OCI-LY7 (cell line): Measurements from ENCODE around the gene OPCML. TPM values are rescaled to one million over a fixed set of nuclear protein-coding genes. Genes with fewer than 3 reads are reported as not detected.

Source experiments
- BruUV-seq: library from RNA; stranded (reverse); fragments of 400-500 nt; replicated peaks from 2 replicates; lab custom pipeline; 2021; lab: Mats Ljungman, UMichigan
- CTCF ChIA-PET: fragments of 300-600 bp; sonication (Branson Sonifier 250); formaldehyde crosslinking; loops from one replicate; lab custom pipeline; 2022; ENCODE audit warnings: antibody characterized with exemption; ENCODE audit not compliant: unreplicated experiment; lab: Charles Lee
- POLR2A ChIA-PET: fragments of 300-600 bp; sonication (Branson Sonifier 250); formaldehyde crosslinking; loops from one replicate; lab custom pipeline; 2022; ENCODE audit warnings: antibody characterized with exemption; lab: Charles Lee
- DNase-seq: peaks from one replicate; pipeline ENCODE4 v3.0.0-alpha.2; 2015; ENCODE audit warnings: low spot score
- H2AFZ ChIP-seq: fragments of 200-600 bp; sonication (generic), shearing (Covaris generic); 2 replicates; pipeline ENCODE4 v1.6.1; 2014; ENCODE audit warnings: mild to moderate bottlenecking, antibody characterized with exemption, low read length, moderate library complexity
- H3K27ac ChIP-seq: fragments of 200-600 bp; sonication (generic); 2 replicates; pipeline ENCODE4 v1.5.1; 2014; ENCODE audit warnings: mixed run types, low read depth, mild to moderate bottlenecking, moderate library complexity, low read length, inconsistent platforms; ENCODE audit not compliant: poor library complexity, severe bottlenecking
- H3K36me3 ChIP-seq: fragments of 200-600 bp; sonication (generic); 2 replicates; pipeline ENCODE4 v1.6.1; 2014; ENCODE audit warnings: mild to moderate bottlenecking, antibody characterized with exemption, low read length, moderate library complexity, mixed read lengths; ENCODE audit not compliant: insufficient read depth
- H3K4me1 ChIP-seq: fragments of 200-600 bp; sonication (generic); 2 replicates; pipeline ENCODE4 v1.5.1; 2014; ENCODE audit warnings: mild to moderate bottlenecking, low read length; ENCODE audit not compliant: insufficient read depth, poor library complexity, severe bottlenecking
- H3K4me2 ChIP-seq: fragments of 200-600 bp; sonication (generic); 2 replicates; pipeline ENCODE4 v1.6.1; 2014; ENCODE audit warnings: mild to moderate bottlenecking, low read length
- H3K4me3 ChIP-seq: fragments of 200-600 bp; sonication (generic); 2 replicates; pipeline ENCODE4 v1.5.1; 2014; ENCODE audit warnings: mild to moderate bottlenecking, low read depth, low read length; ENCODE audit not compliant: poor library complexity, severe bottlenecking
- H3K79me2 ChIP-seq: fragments of 200-600 bp; sonication (generic); 2 replicates; pipeline ENCODE4 v1.6.1; 2016; ENCODE audit warnings: low read depth, mild to moderate bottlenecking, low read length, moderate library complexity, mixed read lengths; ENCODE audit not compliant: insufficient read depth
- H3K9me2 ChIP-seq: fragments of 200-600 bp; sonication (generic); 2 replicates; pipeline ENCODE4 v1.6.1; 2016; ENCODE audit warnings: mild to moderate bottlenecking, low read length, mixed read lengths; ENCODE audit not compliant: insufficient read depth
- H3K9me3 ChIP-seq: fragments of 200-600 bp; sonication (generic); 2 replicates; pipeline ENCODE4 v1.6.1; 2014; ENCODE audit warnings: mild to moderate bottlenecking, mixed run types, low read length, mixed read lengths
- H4K20me1 ChIP-seq: fragments of 200-600 bp; sonication (generic); 2 replicates; pipeline ENCODE4 v1.6.1; 2014; ENCODE audit warnings: mild to moderate bottlenecking, antibody characterized with exemption, low read length, moderate library complexity, mixed read lengths; ENCODE audit not compliant: insufficient read depth
- EZH2phosphoT487 ChIP-seq: fragments of 200-600 bp; sonication (generic); IDR thresholded peaks from 2 replicates; pipeline ENCODE4 v1.6.1; 2018; ENCODE audit warnings: low read depth, borderline replicate concordance, mild to moderate bottlenecking, mixed run types, antibody characterized with exemption, low read length, moderate library complexity, mixed read lengths
- intact Hi-C: fragments of 100-400 bp; cut with micrococcal nuclease; formaldehyde crosslinking; loops from one replicate; pipeline ENCODE4 v1.10.0; 2022; ENCODE audit not compliant: unreplicated experiment
- total RNA-seq, 2 experiments: library from RNA; depleted of rRNA in 1 of 2; stranded (reverse); fragments of >200 nt in 1 of 2; shearing (Covaris generic) in 1 of 2; gene quantifications; 2 replicates each; pipeline ENCODE4 v1.2.3, GENCODE V29; 2014 to 2022
- TF ChIP-seq, protein P1 (sequence below): fragments of 200-600 bp; sonication (generic); conservative IDR thresholded peaks from 2 replicates; pipeline ENCODE4 v1.5.1; 2014; ENCODE audit warnings: mild to moderate bottlenecking, antibody characterized with exemption, low read length, moderate library complexity, mixed read lengths

Gene OPCML
- total RNA-seq, 2 experiments from 2014 or later = not detected

DNA sequence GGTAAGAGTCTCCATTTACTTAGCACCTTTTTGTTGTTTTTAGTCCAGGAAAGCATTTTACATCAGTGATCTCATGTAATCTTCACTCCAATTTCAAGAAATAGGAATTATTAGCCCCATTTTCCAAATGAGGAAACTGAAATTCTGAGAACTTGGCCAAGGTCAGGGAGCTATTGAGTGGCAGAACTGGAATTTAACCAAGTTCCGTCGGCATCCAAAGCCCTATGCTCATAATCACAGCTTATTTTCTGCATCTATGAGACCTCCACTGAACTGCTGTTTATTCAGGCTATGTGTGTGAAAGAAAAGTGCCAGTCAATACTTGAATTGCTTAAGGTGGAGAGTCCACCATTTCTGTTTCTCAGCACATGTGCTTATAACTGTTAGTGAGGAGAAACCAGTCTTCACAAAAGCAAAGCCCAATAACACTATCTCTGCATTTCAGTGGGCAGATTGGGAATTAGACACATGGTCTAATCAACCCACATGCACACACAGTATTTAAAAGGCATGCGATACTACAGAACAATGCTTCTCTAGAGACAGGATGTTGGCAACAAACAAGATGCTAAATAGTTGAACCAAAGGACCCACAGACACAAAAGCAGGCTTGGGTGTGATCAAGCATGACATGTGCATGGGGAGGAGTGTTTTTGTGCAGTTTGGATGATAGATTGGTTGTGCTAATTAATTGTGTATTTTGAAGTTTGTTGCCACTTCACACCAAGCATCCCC, 780.6 kb downstream of the OPCML start:
- POLR2A ChIA-PET = no interaction called here
- no TSS peak for BruUV-seq

DNA sequence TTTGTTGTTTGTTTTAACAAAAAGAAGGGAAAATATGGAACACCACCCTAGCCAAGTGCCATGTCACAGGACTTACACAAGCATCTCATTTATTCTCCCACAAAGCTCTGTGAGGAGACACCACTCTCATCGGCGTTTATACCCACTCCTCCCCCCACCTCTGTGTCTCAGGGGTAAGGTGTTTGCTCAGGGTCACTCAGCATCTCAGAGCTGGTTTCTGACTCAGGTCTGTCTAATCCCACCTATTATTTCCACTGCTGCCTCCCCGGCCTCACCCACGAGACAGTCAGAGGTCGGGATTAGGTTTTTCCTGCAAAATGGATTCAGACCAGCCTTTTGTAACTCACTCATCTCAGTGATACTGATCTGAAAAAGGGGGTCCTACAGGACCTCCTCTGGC, 786.0 kb downstream of the OPCML start:
- Histone ChIP-seq H3K9me3 (no peaks in the 10 kb centered on the region), H4K20me1 (no peaks in the 10 kb centered on the region), H3K9me2 (no peaks in the 10 kb centered on the region), H3K4me3 (no peak overlapping the region), H3K4me2 (no peak overlapping the region), H3K79me2 (no peaks in the 10 kb centered on the region), H3K36me3 (no peaks in the 10 kb centered on the region), H2AFZ (no peak overlapping the region), H3K27ac (no peak overlapping the region), H3K4me1 (no peaks in the 10 kb centered on the region)
- ChIA-PET POLR2A (no interaction called here), CTCF (no interaction called here)
- intact Hi-C loops = no loop called here
- BruUV-seq = no TSS peak
- DNase-seq = no peak
- TF ChIP-seq, protein P1, sequence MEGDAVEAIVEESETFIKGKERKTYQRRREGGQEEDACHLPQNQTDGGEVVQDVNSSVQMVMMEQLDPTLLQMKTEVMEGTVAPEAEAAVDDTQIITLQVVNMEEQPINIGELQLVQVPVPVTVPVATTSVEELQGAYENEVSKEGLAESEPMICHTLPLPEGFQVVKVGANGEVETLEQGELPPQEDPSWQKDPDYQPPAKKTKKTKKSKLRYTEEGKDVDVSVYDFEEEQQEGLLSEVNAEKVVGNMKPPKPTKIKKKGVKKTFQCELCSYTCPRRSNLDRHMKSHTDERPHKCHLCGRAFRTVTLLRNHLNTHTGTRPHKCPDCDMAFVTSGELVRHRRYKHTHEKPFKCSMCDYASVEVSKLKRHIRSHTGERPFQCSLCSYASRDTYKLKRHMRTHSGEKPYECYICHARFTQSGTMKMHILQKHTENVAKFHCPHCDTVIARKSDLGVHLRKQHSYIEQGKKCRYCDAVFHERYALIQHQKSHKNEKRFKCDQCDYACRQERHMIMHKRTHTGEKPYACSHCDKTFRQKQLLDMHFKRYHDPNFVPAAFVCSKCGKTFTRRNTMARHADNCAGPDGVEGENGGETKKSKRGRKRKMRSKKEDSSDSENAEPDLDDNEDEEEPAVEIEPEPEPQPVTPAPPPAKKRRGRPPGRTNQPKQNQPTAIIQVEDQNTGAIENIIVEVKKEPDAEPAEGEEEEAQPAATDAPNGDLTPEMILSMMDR = no peak
- no peak for TF ChIP-seq EZH2phosphoT487

More for the DNA sequence above, 780.6 kb downstream of the OPCML start:
- TF ChIP-seq EZH2phosphoT487 = no peak
- TF ChIP-seq, protein P1 = no peak
- no peak overlapping the region for H3K4me3 ChIP-seq
- H4K20me1 ChIP-seq = no peaks in the 10 kb centered on the region
- H3K9me2 ChIP-seq = no peaks in the 10 kb centered on the region
- no peaks in the 10 kb centered on the region for H3K36me3 ChIP-seq
- H3K4me2 ChIP-seq = no peak overlapping the region
- CTCF ChIA-PET = no interaction called here
- DNase-seq = no peak
- H2AFZ ChIP-seq = no peak overlapping the region
- no peaks in the 10 kb centered on the region for H3K9me3 ChIP-seq
- H3K4me1 ChIP-seq = no peaks in the 10 kb centered on the region
- H3K27ac ChIP-seq = no peak overlapping the region
- H3K79me2 ChIP-seq = no peaks in the 10 kb centered on the region
- intact Hi-C loops = no loop called here

DNA sequence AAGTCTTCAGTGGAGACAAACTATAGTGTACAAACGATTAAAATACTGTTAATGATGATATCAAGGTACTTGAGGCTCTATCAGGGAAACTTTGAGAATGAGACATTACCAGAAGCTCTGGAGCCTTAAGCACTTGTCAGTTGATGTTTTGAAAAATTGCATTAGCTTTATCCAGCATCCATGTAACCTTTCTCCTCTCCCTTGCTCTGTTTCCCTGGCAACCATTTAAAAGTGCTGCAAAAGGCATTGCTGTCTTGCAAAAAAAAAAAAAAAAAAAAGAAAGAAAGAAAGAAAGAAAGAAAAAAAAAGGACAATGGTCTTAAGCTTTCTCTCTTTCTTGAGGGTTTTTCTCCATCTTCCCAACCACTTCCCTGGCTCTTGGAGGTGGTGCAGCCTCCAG, 787.0 kb downstream of the OPCML start:
- no peak overlapping the region for H2AFZ ChIP-seq
- H3K36me3 ChIP-seq = no peaks in the 10 kb centered on the region
- CTCF ChIA-PET = no interaction called here
- no peak for TF ChIP-seq EZH2phosphoT487
- TF ChIP-seq, protein P1 = no peak
- BruUV-seq = no TSS peak
- H3K4me3 ChIP-seq = no peak overlapping the region
- no peaks in the 10 kb centered on the region for H3K4me1 ChIP-seq
- H4K20me1 ChIP-seq = no peaks in the 10 kb centered on the region
- intact Hi-C loops = no loop called here
- no peak overlapping the region for H3K27ac ChIP-seq
- no peaks in the 10 kb centered on the region for H3K79me2 ChIP-seq
- H3K9me2 ChIP-seq = no peaks in the 10 kb centered on the region
- POLR2A ChIA-PET = interaction anchor here (0.6 to 0.7 kb wide), 2 partner anchors 796 to 895 kb away, joined by 3 to 4 read pairs; no protein-coding TSS in a partner anchor
- no peaks in the 10 kb centered on the region for H3K9me3 ChIP-seq
- H3K4me2 ChIP-seq = no peak overlapping the region
- no peak for DNase-seq
